Occipital lobe (tissue), 1 donor: ENCODE results near the gene RBBP5. TPM values are rescaled to one million over a fixed set of nuclear protein-coding genes. Genes with fewer than 3 reads are reported as not detected.

Experiments used
- total RNA-seq: library from RNA; depleted of rRNA; stranded (reverse); fragments of >200 nt; gene quantifications from one replicate; pipeline ENCODE4 v1.2.3, GENCODE V29; 2014

The RBBP5 gene
- total RNA-seq, 1 donor from 2014 or later: 32.1 TPM

Other genes starting within 250 kb of the RBBP5 start
- gene CNTN2, start 78.8 kb downstream of the RBBP5 start, total RNA-seq: 22.8 TPM
- 3.4 TPM for gene TMEM81, start 37.5 kb downstream of the RBBP5 start, total RNA-seq
- gene DSTYK, start 89.7 kb upstream of the RBBP5 start, total RNA-seq: 28.1 TPM
- gene TMCC2, start 106.0 kb upstream of the RBBP5 start, total RNA-seq: 45.9 TPM
- 1.1 TPM for gene NUAK2, start 199.8 kb upstream of the RBBP5 start, total RNA-seq
- gene KLHDC8A, start 234.9 kb upstream of the RBBP5 start, total RNA-seq: 18.6 TPM